H1 (cell line): Measurements from ENCODE around the gene RBM26.

ENCODE experiments used
- BRCA1 ChIP-seq: IDR thresholded peaks from 2 replicates; pipeline ENCODE4 v1.6.1; 2012; ENCODE audit warnings: low read depth, low read length, improper control_type of control experiment
- POLR2A ChIP-seq, 2 experiments: IDR thresholded peaks; 1 replicate in 1 of 2; 2 replicates in 1 of 2; pipeline ENCODE4 v1.6.1; 2011; ENCODE audit warnings: low read depth in 2 of 2, low read length in 2 of 2, mild to moderate bottlenecking in 2 of 2; ENCODE audit errors: control extremely low read depth in 1 of 2
- POLR2AphosphoS5 ChIP-seq: IDR thresholded peaks from 2 replicates; pipeline ENCODE4 v1.6.1; 2011; ENCODE audit warnings: low read depth, low read length
- POU5F1 ChIP-seq: IDR thresholded peaks from 2 replicates; pipeline ENCODE4 v1.6.1; 2011; ENCODE audit warnings: low read depth, mild to moderate bottlenecking, low read length, moderate library complexity
- RFX5 ChIP-seq: IDR thresholded peaks from 2 replicates; pipeline ENCODE4 v1.6.1; 2011; ENCODE audit warnings: low read depth, low read length, improper control_type of control experiment, borderline replicate concordance
- RXRA ChIP-seq: IDR thresholded peaks from 2 replicates; pipeline ENCODE4 v1.6.1; 2011; ENCODE audit warnings: low read depth, mild to moderate bottlenecking, low read length, moderate library complexity; ENCODE audit not compliant: insufficient read depth
- TF ChIP-seq, protein P1 (sequence below): IDR thresholded peaks from 2 replicates; pipeline ENCODE4 v1.6.1; 2011; ENCODE audit warnings: low read depth, mild to moderate bottlenecking, low read length; ENCODE audit not compliant: insufficient read depth
- TF ChIP-seq, protein P2 (sequence below), 3 experiments: IDR thresholded peaks; 1 replicate in 2 of 3; 2 replicates in 1 of 3; pipeline versions ENCODE4 v1.5.1 to v1.6.1; 2011; ENCODE audit warnings: low read length in 3 of 3, mild to moderate bottlenecking in 3 of 3, inconsistent platforms in 2 of 3, low read depth in 1 of 3, moderate library complexity in 1 of 3; ENCODE audit not compliant: insufficient read depth in 1 of 3; ENCODE audit errors: control extremely low read depth in 1 of 3

DNA sequence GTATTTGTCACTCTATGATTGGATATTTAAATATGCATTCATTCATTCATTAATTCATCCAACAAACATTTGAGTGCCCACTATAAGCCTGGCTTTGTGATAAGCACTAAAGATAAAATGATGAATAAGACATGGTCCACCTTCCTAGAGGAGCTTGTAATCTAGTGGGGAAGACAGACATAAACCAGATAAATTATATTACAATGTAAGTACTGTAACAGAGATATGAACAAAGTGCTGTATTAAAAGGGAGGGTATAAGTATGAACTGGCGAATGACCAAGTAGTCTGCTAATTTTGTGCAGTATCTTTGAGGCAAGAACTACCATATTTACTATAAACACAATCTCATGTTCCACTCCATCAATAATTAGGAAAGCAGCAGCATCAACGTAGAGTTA, 88.2 kb downstream of the RBM26 start:
- TF ChIP-seq, protein P1, sequence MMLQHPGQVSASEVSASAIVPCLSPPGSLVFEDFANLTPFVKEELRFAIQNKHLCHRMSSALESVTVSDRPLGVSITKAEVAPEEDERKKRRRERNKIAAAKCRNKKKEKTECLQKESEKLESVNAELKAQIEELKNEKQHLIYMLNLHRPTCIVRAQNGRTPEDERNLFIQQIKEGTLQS = no peak
- TF ChIP-seq, protein P2, sequence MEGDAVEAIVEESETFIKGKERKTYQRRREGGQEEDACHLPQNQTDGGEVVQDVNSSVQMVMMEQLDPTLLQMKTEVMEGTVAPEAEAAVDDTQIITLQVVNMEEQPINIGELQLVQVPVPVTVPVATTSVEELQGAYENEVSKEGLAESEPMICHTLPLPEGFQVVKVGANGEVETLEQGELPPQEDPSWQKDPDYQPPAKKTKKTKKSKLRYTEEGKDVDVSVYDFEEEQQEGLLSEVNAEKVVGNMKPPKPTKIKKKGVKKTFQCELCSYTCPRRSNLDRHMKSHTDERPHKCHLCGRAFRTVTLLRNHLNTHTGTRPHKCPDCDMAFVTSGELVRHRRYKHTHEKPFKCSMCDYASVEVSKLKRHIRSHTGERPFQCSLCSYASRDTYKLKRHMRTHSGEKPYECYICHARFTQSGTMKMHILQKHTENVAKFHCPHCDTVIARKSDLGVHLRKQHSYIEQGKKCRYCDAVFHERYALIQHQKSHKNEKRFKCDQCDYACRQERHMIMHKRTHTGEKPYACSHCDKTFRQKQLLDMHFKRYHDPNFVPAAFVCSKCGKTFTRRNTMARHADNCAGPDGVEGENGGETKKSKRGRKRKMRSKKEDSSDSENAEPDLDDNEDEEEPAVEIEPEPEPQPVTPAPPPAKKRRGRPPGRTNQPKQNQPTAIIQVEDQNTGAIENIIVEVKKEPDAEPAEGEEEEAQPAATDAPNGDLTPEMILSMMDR (IDR thresholded peaks at IDR 0.05; ENCODE audit: control extremely low read depth in 1 of 3, insufficient read depth in 1 of 3, low read depth in 1 of 3, low read length in 3 of 3) = no peak
- TF ChIP-seq POLR2AphosphoS5 (no peak), POLR2A (IDR thresholded peaks at IDR 0.05; ENCODE audit: control extremely low read depth in 1 of 2, low read depth in 2 of 2, low read length in 2 of 2) (no peak), RXRA (no peak), BRCA1 (no peak), RFX5 (no peak), POU5F1 (no peak)
